HG03103 (cell line): ENCODE measurements around the gene TMEM200B.
"Not testable (repeated sequence)": the region's sequence is repeated elsewhere in the genome, so short reads cannot be mapped to it uniquely, and the experiment has no call there.

ENCODE experiments used
- ATAC-seq: cut with Tn5 transposase; IDR thresholded peaks from one replicate; pipeline ENCODE4 v1.9.1; 2021; ENCODE audit warnings: low read depth; ENCODE audit not compliant: unreplicated experiment

TMEM200B gene

GRCh38 chr1:29113413-29114117 lies 10.1 kb downstream of the TMEM200B start:
- no peak for ATAC-seq

- no peak for ATAC-seq
Measured at GRCh38 chr1:29112705-29113412, 10.8 kb downstream of the TMEM200B start.

- ATAC-seq = not testable (repeated sequence)
Measured at GRCh38 chr1:29108041-29108440, 15.7 kb downstream of the TMEM200B start.

- no peak for ATAC-seq
Measured at GRCh38 chr1:29105822-29106221, 17.9 kb downstream of the TMEM200B start.

- ATAC-seq = no peak
Measured at GRCh38 chr1:29100487-29100886, 23.2 kb downstream of the TMEM200B start.

- no peak for ATAC-seq
Measured at GRCh38 chr1:29099286-29099685, 24.4 kb downstream of the TMEM200B start.

GRCh38 chr1:29096231-29096886 lies 27.3 kb downstream of the TMEM200B start:
- no peak for ATAC-seq

GRCh38 chr1:29094954-29095353 lies 28.7 kb downstream of the TMEM200B start:
- ATAC-seq = no peak

GRCh38 chr1:29094433-29094832 lies 29.3 kb downstream of the TMEM200B start:
- no peak for ATAC-seq

GRCh38 chr1:29092704-29093103 lies 31.0 kb downstream of the TMEM200B start:
- not testable (repeated sequence) for ATAC-seq

- ATAC-seq = no peak
Measured at GRCh38 chr1:29090937-29091618, 32.6 kb downstream of the TMEM200B start.

- ATAC-seq = no peak
Measured at GRCh38 chr1:29084196-29084521, 39.5 kb downstream of the TMEM200B start.

- no peak for ATAC-seq
Measured at GRCh38 chr1:29083317-29084195, 40.1 kb downstream of the TMEM200B start.

GRCh38 chr1:29082519-29082918 lies 41.2 kb downstream of the TMEM200B start:
- no peak for ATAC-seq

- no peak for ATAC-seq
Measured at GRCh38 chr1:29081201-29081600, 42.5 kb downstream of the TMEM200B start.

GRCh38 chr1:29079916-29080629 lies 43.6 kb downstream of the TMEM200B start:
- ATAC-seq = not testable (repeated sequence)

- ATAC-seq = no peak
Measured at GRCh38 chr1:29077155-29077554, 46.5 kb downstream of the TMEM200B start.
